ENCODE data around the gene WWC2. TPM values are rescaled to one million over a fixed set of nuclear protein-coding genes. Genes with fewer than 3 reads are reported as not detected.

Gene WWC2
- total RNA-seq, 4 donors from 2014 or later, result 33.7 to 48.3 (median 42.9) TPM

DNA sequence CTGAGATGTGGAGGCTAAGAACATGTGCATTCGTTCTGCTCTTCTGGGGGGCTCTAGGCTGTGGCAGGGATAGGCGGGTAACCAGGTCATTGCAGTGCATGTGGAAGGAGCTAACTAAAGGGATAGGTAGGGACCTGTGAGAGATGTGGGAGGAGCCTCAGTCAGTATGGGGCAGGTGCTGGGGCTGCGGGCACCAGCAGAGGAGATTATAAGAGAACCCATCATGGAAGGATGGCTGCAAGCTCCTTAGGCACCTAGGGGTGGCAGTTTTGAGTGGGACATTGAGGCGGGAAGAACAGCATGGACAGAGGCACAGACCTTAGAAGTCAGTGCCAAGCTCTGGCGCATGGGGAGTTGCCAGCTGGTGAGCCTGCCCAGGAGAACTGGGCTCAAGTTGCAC, 213.8 kb downstream of the WWC2 start:
- ATAC-seq (ENCODE audit: low FRiP score) (no peak), DNase-seq (ENCODE audit: low spot score) (no peak)
- TF ChIP-seq, protein P1, sequence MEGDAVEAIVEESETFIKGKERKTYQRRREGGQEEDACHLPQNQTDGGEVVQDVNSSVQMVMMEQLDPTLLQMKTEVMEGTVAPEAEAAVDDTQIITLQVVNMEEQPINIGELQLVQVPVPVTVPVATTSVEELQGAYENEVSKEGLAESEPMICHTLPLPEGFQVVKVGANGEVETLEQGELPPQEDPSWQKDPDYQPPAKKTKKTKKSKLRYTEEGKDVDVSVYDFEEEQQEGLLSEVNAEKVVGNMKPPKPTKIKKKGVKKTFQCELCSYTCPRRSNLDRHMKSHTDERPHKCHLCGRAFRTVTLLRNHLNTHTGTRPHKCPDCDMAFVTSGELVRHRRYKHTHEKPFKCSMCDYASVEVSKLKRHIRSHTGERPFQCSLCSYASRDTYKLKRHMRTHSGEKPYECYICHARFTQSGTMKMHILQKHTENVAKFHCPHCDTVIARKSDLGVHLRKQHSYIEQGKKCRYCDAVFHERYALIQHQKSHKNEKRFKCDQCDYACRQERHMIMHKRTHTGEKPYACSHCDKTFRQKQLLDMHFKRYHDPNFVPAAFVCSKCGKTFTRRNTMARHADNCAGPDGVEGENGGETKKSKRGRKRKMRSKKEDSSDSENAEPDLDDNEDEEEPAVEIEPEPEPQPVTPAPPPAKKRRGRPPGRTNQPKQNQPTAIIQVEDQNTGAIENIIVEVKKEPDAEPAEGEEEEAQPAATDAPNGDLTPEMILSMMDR (IDR thresholded peaks at IDR 0.05), result no peak

DNA sequence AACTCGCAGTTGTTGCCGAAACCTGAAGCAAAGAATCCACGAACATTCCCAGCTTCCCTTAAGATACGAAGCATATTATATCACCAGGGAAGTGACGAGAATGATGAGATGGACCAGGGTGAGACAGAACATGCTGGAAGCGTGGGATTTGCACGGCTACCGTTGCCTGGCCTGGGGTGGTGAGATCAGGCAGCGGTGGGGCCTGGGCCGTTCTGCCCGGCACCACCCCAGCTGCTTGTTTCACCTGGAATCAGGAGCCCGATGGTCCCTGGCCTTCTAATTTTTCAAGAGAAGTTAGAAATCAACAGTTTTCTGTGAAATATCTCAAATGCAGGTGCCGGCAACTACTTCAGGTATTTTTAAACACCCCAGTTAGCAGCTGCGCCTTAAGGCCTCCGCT, 215.3 kb downstream of the WWC2 start:
- DNase-seq (ENCODE audit: low spot score) (no peak), ATAC-seq (ENCODE audit: low FRiP score) (no peak)

DNA sequence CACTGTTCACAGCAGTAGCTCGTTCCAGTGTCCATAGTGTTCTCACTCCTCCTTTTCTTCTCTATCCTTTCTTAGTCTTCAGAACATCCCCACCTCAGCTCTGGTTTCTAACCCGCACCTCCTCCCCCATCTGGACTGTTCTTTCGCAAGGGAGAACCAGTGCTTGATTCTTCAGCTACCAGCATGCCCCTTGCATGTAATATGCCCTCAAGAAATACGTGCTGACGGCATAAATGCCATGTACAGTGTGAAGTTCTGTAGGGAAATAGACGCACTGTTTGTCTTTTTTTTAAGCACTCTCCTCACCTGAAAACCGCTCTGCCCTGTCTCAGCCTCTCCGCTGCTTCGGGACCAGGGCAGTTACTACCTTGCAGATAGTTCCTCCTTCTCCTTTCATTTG, 215.7 kb downstream of the WWC2 start:
- no peak for DNase-seq (ENCODE audit: low spot score)
- TF ChIP-seq, protein P1 (IDR thresholded peaks at IDR 0.05), result no peak
- ATAC-seq (ENCODE audit: low FRiP score), result no peak

More for the DNA sequence above, 215.3 kb downstream of the WWC2 start:
- TF ChIP-seq, protein P1 (IDR thresholded peaks at IDR 0.05), result no peak

DNA sequence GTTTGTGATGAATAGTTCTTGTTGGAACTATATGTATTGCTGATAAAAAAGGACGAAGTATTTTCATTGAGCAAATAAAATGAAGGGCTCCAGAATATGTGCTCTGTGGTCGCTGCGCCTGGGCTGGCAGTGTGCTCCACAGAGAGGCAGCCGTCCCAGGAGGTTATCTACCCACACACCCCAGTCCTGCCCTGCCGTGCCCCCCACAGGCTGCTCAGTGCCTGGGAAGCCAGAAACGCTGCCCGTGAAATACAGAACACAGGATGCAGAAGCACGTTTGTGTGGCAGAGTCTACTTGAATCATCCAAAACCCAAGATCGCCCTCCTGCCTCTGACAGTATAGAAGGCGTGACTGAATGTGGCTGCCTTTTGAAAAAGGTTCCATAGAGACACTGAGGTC, 219.6 kb downstream of the WWC2 start:
- no peak for ATAC-seq (ENCODE audit: low FRiP score)
- DNase-seq (ENCODE audit: low spot score), result no peak
- TF ChIP-seq, protein P1 (IDR thresholded peaks at IDR 0.05), result no peak

DNA sequence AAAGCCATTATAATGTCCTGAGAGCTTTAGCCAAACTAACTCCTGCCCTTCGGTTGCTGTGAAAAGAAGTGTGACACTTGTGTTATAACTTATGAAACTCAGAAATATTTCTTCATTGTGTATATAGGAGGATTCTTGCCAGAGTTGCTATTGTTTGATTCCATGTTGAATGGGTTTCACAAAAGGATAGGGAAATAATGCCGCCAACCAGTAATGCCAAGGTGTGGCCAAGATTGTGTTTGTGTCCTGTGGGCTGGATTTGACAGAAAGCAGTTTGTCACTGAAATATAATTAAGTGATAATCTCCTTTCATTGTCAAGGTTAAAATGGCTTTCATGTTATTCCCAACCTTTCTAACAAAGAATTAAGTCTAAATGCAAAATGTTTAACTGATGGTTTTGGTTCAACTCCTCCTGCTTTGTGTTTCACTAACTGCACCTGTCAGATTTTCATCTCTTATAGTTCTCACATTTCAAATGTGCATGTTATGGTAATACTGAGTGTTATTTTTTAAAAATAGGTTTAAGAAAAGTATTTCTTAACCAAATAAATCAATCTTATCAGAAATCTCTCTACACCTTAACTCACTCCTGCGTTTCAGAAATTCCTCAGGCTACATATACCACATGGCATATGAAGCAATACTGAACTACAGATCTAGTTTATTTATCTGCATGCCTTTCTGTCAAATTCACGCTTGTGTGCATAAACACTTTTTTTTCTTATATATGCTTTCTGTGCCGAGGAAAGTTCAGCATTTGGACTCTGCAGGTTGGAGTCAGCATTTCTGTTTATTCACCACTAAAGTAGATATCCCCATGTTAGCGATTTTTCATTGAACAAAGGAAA, 221.4 kb downstream of the WWC2 start, which contains the start of gene CLDN22:
Gene CLDN22, minus strand, starts transcription at position 66 of the 849 bp plus-strand sequence. Its CDS starts 58 bp downstream, at position 8.
- DNase-seq (ENCODE audit: low spot score), result no peak
- TF ChIP-seq, protein P1 (IDR thresholded peaks at IDR 0.05), result no peak
- ATAC-seq (ENCODE audit: low FRiP score), result no peak

DNA sequence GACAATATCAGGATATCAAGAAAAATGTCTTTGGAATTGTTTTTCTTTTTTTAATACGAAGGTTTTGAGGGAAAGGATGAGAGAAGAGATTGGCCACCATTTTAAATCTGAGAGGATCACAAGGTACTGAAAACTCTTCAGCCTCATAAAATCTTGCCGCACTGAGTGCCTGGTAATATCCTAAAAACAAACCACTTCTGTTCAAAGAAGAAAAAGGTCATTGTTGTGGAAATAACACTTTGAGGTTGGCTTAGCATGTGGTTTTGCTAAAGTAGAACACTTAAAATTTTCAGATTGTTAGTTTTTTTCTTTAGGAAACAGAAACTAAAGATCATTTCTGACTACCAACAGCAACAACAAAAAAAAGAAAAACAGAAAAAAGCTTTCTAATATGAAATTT, 222.0 kb downstream of the WWC2 start:
- DNase-seq (ENCODE audit: low spot score) (no peak), ATAC-seq (ENCODE audit: low FRiP score) (no peak)
- TF ChIP-seq, protein P1 (IDR thresholded peaks at IDR 0.05), result no peak

DNA sequence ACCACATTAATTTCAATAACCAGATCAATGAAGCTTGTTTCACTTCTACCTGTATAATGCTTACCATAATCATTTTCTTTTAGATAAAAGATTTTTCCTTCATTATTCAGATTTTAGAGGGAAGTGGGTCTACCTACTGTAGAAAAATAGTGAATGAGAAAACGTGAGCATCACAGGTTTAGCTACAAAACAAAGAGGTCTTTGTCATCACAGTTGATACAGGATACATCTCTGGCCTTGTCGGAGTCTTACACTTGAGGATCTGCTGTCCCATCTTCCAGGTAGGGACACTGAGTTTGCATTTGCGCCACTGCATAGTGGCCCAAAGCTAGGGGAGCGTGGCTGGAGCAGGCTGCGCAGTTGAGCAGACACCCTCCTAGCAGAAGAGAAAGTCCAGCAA, 222.5 kb downstream of the WWC2 start:
- no peak for ATAC-seq (ENCODE audit: low FRiP score)
- no peak for DNase-seq (ENCODE audit: low spot score)
- TF ChIP-seq, protein P1 (IDR thresholded peaks at IDR 0.05), result no peak
